ENCODE results near the gene RNF2.

DNA sequence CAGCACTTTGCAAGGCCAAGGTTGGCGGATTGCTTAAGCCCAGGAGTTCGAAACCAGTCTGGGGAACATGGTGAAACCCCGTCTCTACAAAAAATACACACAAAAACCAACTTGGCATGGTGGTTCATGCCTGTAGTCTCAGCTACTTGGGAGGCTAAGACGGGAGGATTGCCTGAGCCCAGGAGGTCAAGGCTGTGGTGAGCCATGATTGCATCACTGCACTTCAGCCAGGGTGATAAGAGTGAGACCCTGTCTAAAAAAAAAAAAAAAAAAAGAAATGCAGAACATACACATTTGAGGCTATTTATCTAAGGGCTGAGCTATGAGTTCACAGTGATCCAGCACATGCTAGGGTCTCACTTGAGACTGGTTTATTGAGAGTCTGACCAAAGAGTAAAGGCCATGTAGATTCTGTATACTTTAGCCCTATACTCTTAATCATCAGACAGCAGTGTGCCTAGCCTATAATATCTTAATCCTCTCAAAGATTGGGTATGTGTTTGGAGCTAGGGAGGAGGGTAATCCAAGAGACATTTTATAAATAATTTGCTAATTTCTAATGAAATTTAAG, 23.9 kb downstream of the RNF2 start:
- no peak for TF ChIP-seq CTCF (conservative IDR thresholded peaks at IDR 0.05; ENCODE audit: low read length)
- no peak for TF ChIP-seq EZH2phosphoT487 (IDR thresholded peaks at IDR 0.05; ENCODE audit: borderline replicate concordance, low read depth, low read length)

Data from OCI-LY7 (cell line).